Astrocyte (in vitro differentiated cells and primary cell): Measurements from ENCODE around the gene L1CAM. TPM values are rescaled to one million over a fixed set of nuclear protein-coding genes. Genes with fewer than 3 reads are reported as not detected.
A peak's percentile ranks its signal among the peaks of the same experiment; 100 is the strongest.

ENCODE experiments used
- DNase-seq: peaks from one replicate; pipeline ENCODE4 v3.0.0-alpha.2; 2010; ENCODE audit warnings: low read depth
- FAIRE-seq: peaks from 2 replicates; lab custom pipeline; 2011; peaks lifted over from hg19 to GRCh38; lab: Jason Lieb, UNC
- H2AFZ ChIP-seq: 2 replicates; pipeline ENCODE4 v1.6.0; 2012; ENCODE audit warnings: low read depth, low read length, inconsistent platforms
- H3K27ac ChIP-seq: 2 replicates; pipeline ENCODE4 v1.5.1; 2011; ENCODE audit warnings: low read depth, low read length, inconsistent platforms
- H3K27me3 ChIP-seq: 2 replicates; pipeline ENCODE4 v1.6.0; 2011; ENCODE audit warnings: low read length, inconsistent platforms; ENCODE audit not compliant: insufficient read depth
- H3K36me3 ChIP-seq: 2 replicates; pipeline ENCODE4 v1.5.1; 2011; ENCODE audit warnings: low read length, inconsistent platforms; ENCODE audit not compliant: insufficient read depth
- H3K4me1 ChIP-seq: 2 replicates; pipeline ENCODE4 v1.5.1; 2011; ENCODE audit warnings: low read length, inconsistent platforms; ENCODE audit not compliant: insufficient read depth
- H3K4me2 ChIP-seq: 2 replicates; pipeline ENCODE4 v1.6.0; 2012; ENCODE audit warnings: low read length, inconsistent platforms
- H3K4me3 ChIP-seq: 2 replicates; pipeline ENCODE4 v1.5.1; 2011; ENCODE audit warnings: low read depth, mild to moderate bottlenecking, low read length, inconsistent platforms; ENCODE audit not compliant: insufficient read depth
- H3K79me2 ChIP-seq: 2 replicates; pipeline ENCODE4 v1.6.0; 2012; ENCODE audit warnings: mild to moderate bottlenecking, low read length, inconsistent platforms; ENCODE audit not compliant: insufficient read depth
- H3K9ac ChIP-seq: 2 replicates; pipeline ENCODE4 v1.6.0; 2012; ENCODE audit warnings: mild to moderate bottlenecking, low read length, inconsistent platforms
- H3K9me3 ChIP-seq: 2 replicates; pipeline ENCODE4 v1.5.1; 2012; ENCODE audit warnings: low read depth, mild to moderate bottlenecking, low read length, inconsistent platforms; ENCODE audit not compliant: insufficient read depth
- H4K20me1 ChIP-seq: 2 replicates; pipeline ENCODE4 v1.6.0; 2012; ENCODE audit warnings: low read length, inconsistent platforms; ENCODE audit not compliant: insufficient read depth
- H3K27ac Mint-ChIP-seq: one replicate; pipeline ENCODE4 v1.8.0; 2021; ENCODE audit warnings: mild to moderate bottlenecking, mixed read lengths; ENCODE audit not compliant: unreplicated experiment
- H3K27me3 Mint-ChIP-seq: one replicate; pipeline ENCODE4 v1.8.0; 2021; ENCODE audit warnings: low read depth, mixed read lengths; ENCODE audit not compliant: unreplicated experiment
- H3K36me3 Mint-ChIP-seq: one replicate; pipeline ENCODE4 v1.8.0; 2021; ENCODE audit warnings: low read depth, mixed read lengths; ENCODE audit not compliant: unreplicated experiment
- H3K4me1 Mint-ChIP-seq: one replicate; pipeline ENCODE4 v1.8.0; 2021; ENCODE audit warnings: low read depth, mixed read lengths; ENCODE audit not compliant: unreplicated experiment
- H3K4me3 Mint-ChIP-seq: one replicate; pipeline ENCODE4 v1.8.0; 2021; ENCODE audit warnings: mild to moderate bottlenecking, moderate library complexity, mixed read lengths; ENCODE audit not compliant: unreplicated experiment
- H3K9me3 Mint-ChIP-seq: one replicate; pipeline ENCODE4 v1.8.0; 2021; ENCODE audit warnings: mild to moderate bottlenecking, mixed read lengths; ENCODE audit not compliant: unreplicated experiment
- EZH2 ChIP-seq: IDR thresholded peaks from 2 replicates; pipeline ENCODE4 v1.6.1; 2012; ENCODE audit warnings: mild to moderate bottlenecking, low read length, inconsistent platforms; ENCODE audit not compliant: insufficient read depth
- total RNA-seq: library from RNA; stranded (reverse); gene quantifications from 2 replicates; pipeline ENCODE4 v1.2.1, GENCODE V29; 2021
- TF ChIP-seq, protein P1 (sequence below): IDR thresholded peaks from 2 replicates; pipeline ENCODE4 v1.5.1; 2011; ENCODE audit warnings: low read depth, mild to moderate bottlenecking, inconsistent platforms, low read length, moderate library complexity; ENCODE audit not compliant: insufficient read depth

The L1CAM gene
- total RNA-seq, 1 donor from 2014 or later: 347 TPM

DNA sequence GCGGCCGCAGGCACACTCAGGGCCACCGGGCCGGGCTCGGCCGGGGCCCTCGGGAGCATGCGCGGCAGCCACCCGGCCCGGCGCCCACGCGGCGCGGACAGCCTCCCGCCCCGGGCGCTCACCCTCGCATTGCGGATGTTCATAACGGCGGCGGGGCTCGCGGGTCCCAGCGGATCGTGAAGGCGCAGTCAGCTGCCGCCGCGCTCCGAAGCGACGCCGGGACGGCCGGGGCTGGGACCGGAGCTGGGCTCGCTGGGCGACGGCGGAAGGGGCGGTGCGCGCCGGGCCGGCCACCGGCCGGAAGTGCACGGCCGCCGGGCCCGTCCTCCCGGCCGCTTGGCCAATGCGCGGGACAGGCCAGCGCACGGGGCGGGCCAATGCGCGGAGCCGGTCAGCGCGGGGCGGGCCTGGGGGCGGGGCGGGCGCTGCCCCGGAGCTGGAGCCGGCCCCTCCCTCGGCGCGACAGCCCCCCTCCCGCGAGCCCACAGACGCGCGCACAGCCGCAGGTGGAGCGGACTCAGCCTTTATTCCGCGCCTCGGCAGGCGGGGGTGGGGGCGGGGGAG is 48.9 kb upstream of the L1CAM start, which contains the start of gene NAA10:
NAA10 (minus strand) TSS at position 276 of the 564 bp plus-strand sequence; CDS start at position 143, 133 bp downstream.
- H3K9ac ChIP-seq: peak within 1 kb of the TSS; percentile 88
- no peaks in the 10 kb centered on the region for H3K9me3 Mint-ChIP-seq
- no peaks in the 10 kb centered on the region for H3K27me3 Mint-ChIP-seq
- no peaks in the 10 kb centered on the region for H3K9me3 ChIP-seq
- H3K27me3 ChIP-seq: no peaks in the 10 kb centered on the region
- peak within 1 kb of the TSS; percentile 95 for H3K4me2 ChIP-seq
- H3K4me1 ChIP-seq: peaks cover 4% of the 10 kb centered on the region
- H3K4me1 Mint-ChIP-seq: no peaks in the 10 kb centered on the region
- FAIRE-seq (no peak), DNase-seq (peak; percentile 45)
- TF ChIP-seq, protein P1, sequence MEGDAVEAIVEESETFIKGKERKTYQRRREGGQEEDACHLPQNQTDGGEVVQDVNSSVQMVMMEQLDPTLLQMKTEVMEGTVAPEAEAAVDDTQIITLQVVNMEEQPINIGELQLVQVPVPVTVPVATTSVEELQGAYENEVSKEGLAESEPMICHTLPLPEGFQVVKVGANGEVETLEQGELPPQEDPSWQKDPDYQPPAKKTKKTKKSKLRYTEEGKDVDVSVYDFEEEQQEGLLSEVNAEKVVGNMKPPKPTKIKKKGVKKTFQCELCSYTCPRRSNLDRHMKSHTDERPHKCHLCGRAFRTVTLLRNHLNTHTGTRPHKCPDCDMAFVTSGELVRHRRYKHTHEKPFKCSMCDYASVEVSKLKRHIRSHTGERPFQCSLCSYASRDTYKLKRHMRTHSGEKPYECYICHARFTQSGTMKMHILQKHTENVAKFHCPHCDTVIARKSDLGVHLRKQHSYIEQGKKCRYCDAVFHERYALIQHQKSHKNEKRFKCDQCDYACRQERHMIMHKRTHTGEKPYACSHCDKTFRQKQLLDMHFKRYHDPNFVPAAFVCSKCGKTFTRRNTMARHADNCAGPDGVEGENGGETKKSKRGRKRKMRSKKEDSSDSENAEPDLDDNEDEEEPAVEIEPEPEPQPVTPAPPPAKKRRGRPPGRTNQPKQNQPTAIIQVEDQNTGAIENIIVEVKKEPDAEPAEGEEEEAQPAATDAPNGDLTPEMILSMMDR: no peak
- TF ChIP-seq EZH2: no peak
- H4K20me1 ChIP-seq: peaks cover 13% of the 10 kb centered on the region
- H3K27ac ChIP-seq: peak within 1 kb of the TSS; percentile 19
- peak within 1 kb of the TSS; percentile 92 for H3K4me3 Mint-ChIP-seq
- peak within 1 kb of the TSS; percentile 47 for H2AFZ ChIP-seq
- H3K36me3 Mint-ChIP-seq: no peaks in the 10 kb centered on the region
- H3K79me2 ChIP-seq: peaks cover 34% of the 10 kb centered on the region
- peaks cover 4% of the 10 kb centered on the region for H3K36me3 ChIP-seq
- peak within 1 kb of the TSS; percentile 77 for H3K27ac Mint-ChIP-seq
- peak within 1 kb of the TSS; percentile 75 for H3K4me3 ChIP-seq

DNA sequence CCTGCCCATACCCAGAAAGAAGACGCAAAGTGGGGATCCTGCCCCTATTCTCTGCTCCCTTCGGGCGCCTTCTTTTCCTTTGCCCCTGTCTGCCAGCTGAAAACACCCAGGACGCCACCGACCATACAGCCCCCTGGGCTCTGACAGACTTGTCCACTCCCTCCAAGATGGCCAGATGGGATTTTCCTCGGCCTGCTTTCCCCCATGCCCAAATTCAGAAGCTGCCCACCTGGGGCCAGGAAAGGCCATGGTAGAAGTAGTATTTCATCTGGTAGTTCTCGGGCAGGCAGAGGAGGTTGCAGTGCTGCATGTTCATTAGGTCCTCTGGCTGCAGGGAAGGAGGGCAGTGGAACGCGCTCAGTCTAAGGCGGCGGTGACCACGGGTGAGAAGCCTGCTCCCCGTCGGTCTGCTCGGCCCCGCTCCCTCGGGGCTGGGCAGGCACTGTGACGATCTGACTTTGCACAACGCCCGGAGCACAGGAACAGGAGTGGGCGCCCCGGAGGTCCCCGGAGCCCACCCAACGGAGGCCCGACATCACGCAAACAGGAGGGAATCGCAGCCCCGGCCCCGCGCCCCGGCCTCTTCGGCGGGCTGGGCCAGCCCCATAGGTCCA is 48.3 kb upstream of the L1CAM start:
- Histone ChIP-seq H3K4me3 (peak overlapping the region; percentile 75), H3K9me3 (no peaks in the 10 kb centered on the region), H2AFZ (no peak overlapping the region), H4K20me1 (peaks cover 13% of the 10 kb centered on the region), H3K9ac (peak overlapping the region; percentile 88), H3K79me2 (peaks cover 34% of the 10 kb centered on the region), H3K36me3 (peaks cover 4% of the 10 kb centered on the region), H3K4me2 (peak overlapping the region; percentile 95), H3K27ac (peak overlapping the region; percentile 19), H3K4me1 (peaks cover 4% of the 10 kb centered on the region), H3K27me3 (no peaks in the 10 kb centered on the region)
- H3K36me3 Mint-ChIP-seq: no peaks in the 10 kb centered on the region
- H3K4me3 Mint-ChIP-seq: peak overlapping the region; percentile 92
- TF ChIP-seq, protein P1: no peak
- no peaks in the 10 kb centered on the region for H3K9me3 Mint-ChIP-seq
- no peak for DNase-seq
- H3K27ac Mint-ChIP-seq: peak overlapping the region; percentile 77
- no peaks in the 10 kb centered on the region for H3K27me3 Mint-ChIP-seq
- no peak for FAIRE-seq
- no peaks in the 10 kb centered on the region for H3K4me1 Mint-ChIP-seq

DNA sequence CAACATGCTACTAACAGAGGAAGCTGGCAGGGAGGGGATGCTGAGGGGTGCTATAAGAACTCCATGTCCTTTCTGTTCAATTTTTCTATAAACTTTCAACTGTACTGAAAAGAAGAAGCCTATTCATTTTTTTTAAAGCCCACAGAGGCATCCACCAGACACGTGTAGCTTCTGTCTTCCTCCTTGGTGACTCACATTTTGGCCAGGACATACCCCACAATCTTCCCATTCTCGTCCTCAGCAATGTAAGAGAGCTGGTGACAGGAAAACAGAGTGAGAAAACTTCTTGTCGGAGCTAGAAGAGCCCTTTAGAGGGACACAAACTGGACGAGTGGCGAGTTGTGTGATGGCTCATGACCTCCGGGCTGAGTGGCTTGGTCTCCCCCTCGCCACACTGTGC is 47.8 kb upstream of the L1CAM start:
- peak overlapping the region; percentile 88 for H3K9ac ChIP-seq
- peak; percentile 97 for FAIRE-seq
- H4K20me1 ChIP-seq: peaks cover 13% of the 10 kb centered on the region
- H3K27me3 ChIP-seq: no peaks in the 10 kb centered on the region
- no peaks in the 10 kb centered on the region for H3K9me3 ChIP-seq
- peaks cover 4% of the 10 kb centered on the region for H3K36me3 ChIP-seq
- Mint-ChIP-seq H3K4me3 (peak overlapping the region; percentile 92), H3K9me3 (no peaks in the 10 kb centered on the region), H3K27me3 (no peaks in the 10 kb centered on the region), H3K4me1 (no peaks in the 10 kb centered on the region), H3K27ac (peak overlapping the region; percentile 77), H3K36me3 (no peaks in the 10 kb centered on the region)
- peak overlapping the region; percentile 19 for H3K27ac ChIP-seq
- no peak overlapping the region for H2AFZ ChIP-seq
- TF ChIP-seq EZH2: no peak
- TF ChIP-seq, protein P1: no peak
- peaks cover 4% of the 10 kb centered on the region for H3K4me1 ChIP-seq
- peak overlapping the region; percentile 95 for H3K4me2 ChIP-seq
- peak overlapping the region; percentile 75 for H3K4me3 ChIP-seq
- DNase-seq: peak; percentile 41
- peaks cover 34% of the 10 kb centered on the region for H3K79me2 ChIP-seq
